WTC11 (cell line): ENCODE results near the gene SCGB1A1. TPM values are rescaled to one million over a fixed set of nuclear protein-coding genes. Genes with fewer than 3 reads are reported as not detected.

ENCODE experiments used
- ATAC-seq: fragments of 200-7000 bp; cut with Tn5 transposase; 2 replicates; pipeline ENCODE4 v1.10.0; 2021; ENCODE audit warnings: mild to moderate bottlenecking, moderate library complexity
- CTCF ChIA-PET: fragments of 300-600 bp; sonication (Branson Sonifier 250); formaldehyde crosslinking; loops from one replicate; lab custom pipeline; 2021; ENCODE audit warnings: antibody characterized with exemption; lab: Charles Lee
- POLR2A ChIA-PET: fragments of 350-600 bp; sonication (Branson Sonifier 250); formaldehyde crosslinking; loops from one replicate; lab custom pipeline; 2021; ENCODE audit warnings: antibody characterized with exemption; lab: Charles Lee
- DNase-seq: peaks from one replicate; pipeline ENCODE4 v3.0.0; 2021; ENCODE audit warnings: low spot score
- H3K27ac Mint-ChIP-seq: 2 replicates; pipeline ENCODE4 v1.8.0; 2021; ENCODE audit warnings: mixed read lengths
- H3K27me3 Mint-ChIP-seq: 2 replicates; pipeline ENCODE4 v1.8.0; 2021; ENCODE audit warnings: low read depth, mild to moderate bottlenecking, moderate library complexity, mixed read lengths
- H3K36me3 Mint-ChIP-seq: 2 replicates; pipeline ENCODE4 v1.8.0; 2021; ENCODE audit warnings: mixed read lengths
- H3K4me1 Mint-ChIP-seq: 2 replicates; pipeline ENCODE4 v1.8.0; 2022; ENCODE audit warnings: mixed read lengths
- H3K4me3 Mint-ChIP-seq: 2 replicates; pipeline ENCODE4 v1.8.0; 2021; ENCODE audit warnings: mild to moderate bottlenecking, moderate library complexity, mixed read lengths
- H3K9me3 Mint-ChIP-seq: 2 replicates; pipeline ENCODE4 v1.8.0; 2021; ENCODE audit warnings: mixed read lengths
- CBFB ChIP-seq: sonication (generic); formaldehyde crosslinking; IDR thresholded peaks from 2 replicates; pipeline ENCODE4 v1.8.1; 2022; ENCODE audit warnings: mild to moderate bottlenecking, low read depth, missing genetic modification reagents
- E2F5 ChIP-seq: sonication (generic); formaldehyde crosslinking; IDR thresholded peaks from 2 replicates; pipeline ENCODE4 v1.8.1; 2022; ENCODE audit warnings: mild to moderate bottlenecking, moderate library complexity, missing genetic modification reagents
- FOXK1 ChIP-seq: sonication (generic); formaldehyde crosslinking; IDR thresholded peaks from 2 replicates; pipeline ENCODE4 v1.8.0; 2022; ENCODE audit warnings: mild to moderate bottlenecking, moderate library complexity, missing genetic modification reagents
- GABPB1 ChIP-seq: sonication (generic); formaldehyde crosslinking; IDR thresholded peaks from 2 replicates; pipeline ENCODE4 v1.8.1; 2023; ENCODE audit warnings: mild to moderate bottlenecking, missing genetic modification reagents
- JUN ChIP-seq: sonication (generic); formaldehyde crosslinking; IDR thresholded peaks from 2 replicates; pipeline ENCODE4 v1.8.0; 2023; ENCODE audit warnings: mild to moderate bottlenecking, missing genetic modification reagents
- MAX ChIP-seq: sonication (generic); formaldehyde crosslinking; IDR thresholded peaks from 2 replicates; pipeline ENCODE4 v1.8.0; 2022; ENCODE audit warnings: mild to moderate bottlenecking, missing genetic modification reagents
- NR2C2 ChIP-seq: sonication (generic); formaldehyde crosslinking; IDR thresholded peaks from 2 replicates; pipeline ENCODE4 v1.8.0; 2022; ENCODE audit warnings: mild to moderate bottlenecking, missing genetic modification reagents
- OVOL2 ChIP-seq: fragments of 250-450 bp; sonication (Bioruptor Pico); IDR thresholded peaks from 2 replicates; pipeline ENCODE4 v1.9.0; 2021; ENCODE audit warnings: mild to moderate bottlenecking, borderline replicate concordance
- RELA ChIP-seq: sonication (generic); formaldehyde crosslinking; IDR thresholded peaks from 2 replicates; pipeline ENCODE4 v1.8.1; 2022; ENCODE audit warnings: missing genetic modification reagents, mild to moderate bottlenecking, borderline replicate concordance
- SP1 ChIP-seq: sonication (generic); formaldehyde crosslinking; conservative IDR thresholded peaks from 2 replicates; pipeline ENCODE4 v1.8.1; 2022; ENCODE audit warnings: missing genetic modification reagents
- ZNF281 ChIP-seq: sonication (generic); formaldehyde crosslinking; IDR thresholded peaks from 2 replicates; pipeline ENCODE4 v1.8.0; 2023; ENCODE audit warnings: mild to moderate bottlenecking, missing genetic modification reagents
- ZNF317 ChIP-seq: sonication (generic); formaldehyde crosslinking; IDR thresholded peaks from 2 replicates; pipeline ENCODE4 v1.8.1; 2023; ENCODE audit warnings: low read depth, mild to moderate bottlenecking, moderate library complexity, missing genetic modification reagents, borderline replicate concordance
- ZNF416 ChIP-seq: fragments of 250-450 bp; sonication (Bioruptor Pico); IDR thresholded peaks from 2 replicates; pipeline ENCODE4 v1.9.0; 2021; ENCODE audit warnings: mild to moderate bottlenecking, inconsistent platforms
- ZNF423 ChIP-seq: fragments of 250-450 bp; sonication (Bioruptor Pico); IDR thresholded peaks from 2 replicates; pipeline ENCODE4 v2.1.2; 2022; ENCODE audit warnings: mild to moderate bottlenecking, moderate library complexity
- ZNF512 ChIP-seq: sonication (generic); formaldehyde crosslinking; IDR thresholded peaks from 2 replicates; pipeline ENCODE4 v1.8.1; 2022; ENCODE audit warnings: missing genetic modification reagents, borderline replicate concordance
- ZNF671 ChIP-seq: fragments of 250-450 bp; sonication (Bioruptor Pico); IDR thresholded peaks from 2 replicates; pipeline ENCODE4 v1.8.0; 2021; ENCODE audit warnings: mild to moderate bottlenecking
- total RNA-seq: library from RNA; stranded (reverse); gene quantifications from 3 replicates; pipeline ENCODE4 v1.2.3, GENCODE V29; 2021

The SCGB1A1 gene
- total RNA-seq, 1 experiment from 2014 or later = 1.2 TPM

GRCh38 chr11:62435846-62436660 lies 17.2 kb downstream of the SCGB1A1 start:
- Mint-ChIP-seq H3K36me3 (no peaks in the 10 kb centered on the region), H3K27ac (no peak overlapping the region), H3K9me3 (peaks cover under 1% of the 10 kb centered on the region; the same call in 1 of the 2 replicates)
- POLR2A ChIA-PET = interaction anchor here (1.4 kb wide), 1 partner anchor 11 kb away, joined by 3 read pairs; no protein-coding TSS in a partner anchor
- no peak for DNase-seq
- TF ChIP-seq E2F5 = no peak
- no peak for TF ChIP-seq ZNF512
- TF ChIP-seq RELA (CRISPR knock-in tag) = no peak
- TF ChIP-seq CBFB (CRISPR knock-in tag) = no peak
- TF ChIP-seq ZNF281 = no peak
- no peak for TF ChIP-seq NR2C2 (CRISPR knock-in tag)
- no peak for TF ChIP-seq MAX (CRISPR knock-in tag)
- TF ChIP-seq JUN (CRISPR knock-in tag) = no peak
- TF ChIP-seq, all 79 proteins: peak for 0
- Mint-ChIP-seq H3K27me3 (no peaks in the 10 kb centered on the region), H3K4me1 (peaks cover 6% of the 10 kb centered on the region), H3K4me3 (no peak overlapping the region)
- no peak for ATAC-seq
- CTCF ChIA-PET = interaction anchor here (5.3 to 5.8 kb wide), 2 partner anchors 11 to 107 kb away, joined by 43 to 52 read pairs; no protein-coding TSS in a partner anchor

GRCh38 chr11:62437616-62438015 lies 18.8 kb downstream of the SCGB1A1 start:
- POLR2A ChIA-PET = no interaction called here
- H3K9me3 Mint-ChIP-seq = no peaks in the 10 kb centered on the region
- CTCF ChIA-PET = interaction anchor here (5.3 to 5.8 kb wide), 2 partner anchors 13 to 105 kb away, joined by 43 to 52 read pairs; no protein-coding TSS in a partner anchor
- peaks cover 6% of the 10 kb centered on the region for H3K4me1 Mint-ChIP-seq
- no peak for ATAC-seq
- no peaks in the 10 kb centered on the region for H3K36me3 Mint-ChIP-seq
- H3K27me3 Mint-ChIP-seq = no peaks in the 10 kb centered on the region
- no peak overlapping the region for H3K27ac Mint-ChIP-seq
- TF ChIP-seq ZNF416 = no peak
- DNase-seq = no peak
- no peak overlapping the region for H3K4me3 Mint-ChIP-seq

GRCh38 chr11:62438641-62439040 lies 19.8 kb downstream of the SCGB1A1 start:
- H3K9me3 Mint-ChIP-seq = no peaks in the 10 kb centered on the region
- no peak for DNase-seq
- ATAC-seq = no peak
- no peak overlapping the region for H3K4me3 Mint-ChIP-seq
- ChIA-PET CTCF (no interaction called here), POLR2A (interaction anchor here (0.6 kb wide), 1 partner anchor 250 kb away, joined by 3 read pairs; no protein-coding TSS in a partner anchor)
- TF ChIP-seq OVOL2 (CRISPR knock-in tag) = no peak
- TF ChIP-seq FOXK1 (CRISPR knock-in tag) = no peak
- TF ChIP-seq ZNF512 = no peak
- no peak for TF ChIP-seq ZNF281
- no peak for TF ChIP-seq ZNF317 (CRISPR knock-in tag)
- TF ChIP-seq ZNF671 = no peak
- TF ChIP-seq ZNF423 = no peak
- TF ChIP-seq SP1 (CRISPR knock-in tag) = no peak
- no peak for TF ChIP-seq GABPB1 (CRISPR knock-in tag)
- peaks cover 6% of the 10 kb centered on the region for H3K4me1 Mint-ChIP-seq
- H3K36me3 Mint-ChIP-seq = no peaks in the 10 kb centered on the region
- H3K27ac Mint-ChIP-seq = no peak overlapping the region
- H3K27me3 Mint-ChIP-seq = no peaks in the 10 kb centered on the region
